Ovary (tissue), 9 donors: ENCODE data around the gene THAP11. TPM values are rescaled to one million over a fixed set of nuclear protein-coding genes. Genes with fewer than 3 reads are reported as not detected.

ENCODE experiments used
- DNase-seq, 5 donors: peaks; one replicate each; pipeline ENCODE4 v3.0.0-alpha.2; 2019 to 2020
- H3K27ac ChIP-seq, 2 donors: fragments of 200-600 bp; one replicate each; pipeline versions ENCODE4 v1.5.1 to v1.8.0; 2019 to 2022
- H3K27me3 ChIP-seq: fragments of 200-600 bp; one replicate; pipeline ENCODE4 v1.8.0; 2022
- H3K36me3 ChIP-seq: fragments of 200-600 bp; sonication (generic); one replicate; pipeline ENCODE4 v1.5.1; 2019
- H3K4me1 ChIP-seq: one replicate; pipeline ENCODE4 v1.8.1; 2013; ENCODE audit warnings: mild to moderate bottlenecking, moderate library complexity; ENCODE audit not compliant: insufficient read depth
- H3K4me3 ChIP-seq: fragments of 200-600 bp; sonication (generic); one replicate; pipeline ENCODE4 v1.5.1; 2017
- H3K9me3 ChIP-seq, 2 donors: fragments of 200-600 bp in 1 of 2; sonication (generic) in 1 of 2; one replicate each; pipeline versions ENCODE4 v1.5.1 to v1.8.1; 2013 to 2019; ENCODE audit warnings: mild to moderate bottlenecking in 1 of 2, moderate library complexity in 1 of 2
- CTCF ChIP-seq, 3 donors: fragments of 450-650 bp in 2 of 3; fragments of 200-600 bp in 1 of 3; IDR thresholded peaks; one replicate each; pipeline versions ENCODE4 v1.5.1 to v1.8.0; 2016 to 2022; ENCODE audit warnings: antibody characterized with exemption in 3 of 3, mild to moderate bottlenecking in 1 of 3
- EP300 ChIP-seq: sonication (generic); formaldehyde crosslinking; IDR thresholded peaks from one replicate; pipeline ENCODE4 v1.6.1; 2017; ENCODE audit warnings: antibody characterized with exemption
- POLR2A ChIP-seq: fragments of 450-650 bp; IDR thresholded peaks from one replicate; pipeline ENCODE4 v1.6.1; 2017; ENCODE audit warnings: antibody characterized with exemption, mild to moderate bottlenecking, moderate library complexity
- WGBS, 3 donors: extraction: QIAGEN DNeasy Blood & Tissue Kit in 1 of 3; methylation state at CpG; one replicate each; pipeline versions ENCODE4 v1.1.5 to v1.1.7; 2013 to 2017; 5-methylcytosine and 5-hydroxymethylcytosine counted together
- intact Hi-C, 4 donors: fragments of 100-400 bp; cut with DNase I; formaldehyde crosslinking; loops; one replicate each; pipeline versions ENCODE4 v1.11.0 to v1.15.1; 2022 to 2023
- polyA plus RNA-seq, 2 donors: library from polyadenylated mRNA; stranded (reverse); fragments of 200-250 nt in 1 of 2; fragments of 350-450 nt in 1 of 2; fragmentation: Illumina TruSeq in 1 of 2; extraction: RNeasy Lipid Tissue Mini Kit (QIAGEN cat#74804) in 1 of 2; gene quantifications; one replicate each; pipeline ENCODE4 v1.2.3, GENCODE V29; 2013 to 2014
- total RNA-seq, 7 donors: library from RNA; depleted of rRNA in 2 of 7; stranded (reverse); fragments of >200 nt in 2 of 7; fragmentation: NEBNext Ultra II Directional in 3 of 7; extraction: Animal tissue kit (Norgen Biotek cat#: 25700) in 3 of 7; gene quantifications; one replicate each; pipeline versions ENCODE4 v1.1.0 to v1.2.4, GENCODE V29; 2016 to 2023
- donor health status: DM: no; HTN: no; CAD: no; lungs with moderate emphysema.
- donor health status: DM: no; HTN: no; CAD: no.
- donor health status: Bipolar disorder and iron deficiency.
- donor health status: DM: yes; HTN: yes; CAD: no.
- donor health status: DM: no; HTN: no; CAD: no.
- donor health status: DM: yes; HTN: yes; CAD: no.

The THAP11 gene
- total and polyA plus RNA-seq, 9 donors = 17.3 to 59.7 (median 42.9) TPM

- Histone ChIP-seq H3K9me3 (no peaks in the 10 kb centered on the region), H3K27ac (no peak overlapping the region), H3K4me1 (peaks cover 6% of the 10 kb centered on the region), H3K27me3 (no peaks in the 10 kb centered on the region), H3K36me3 (no peaks in the 10 kb centered on the region), H3K4me3 (no peak overlapping the region)
- intact Hi-C loops = loop anchor here in 1 of 4 donors (10.0 kb wide), 1 partner anchor 127 kb away; no protein-coding TSS in a partner anchor
- TF ChIP-seq POLR2A = no peak
- no peak for TF ChIP-seq EP300
- no peak for TF ChIP-seq CTCF (IDR thresholded peaks at IDR 0.05)
- 96 to 100% (median 98%) methylated on average over 2 of the region's 2 CpGs for WGBS, 3 donors
- DNase-seq = no peak
Measured at GRCh38 chr16:67801883-67802282, 40.2 kb upstream of the THAP11 start.

GRCh38 chr16:67803894-67804293 is 38.2 kb upstream of the THAP11 start:
- DNase-seq = no peak
- no peak overlapping the region for H3K4me3 ChIP-seq
- H3K36me3 ChIP-seq = no peaks in the 10 kb centered on the region
- WGBS, 3 donors = 90 to 93% (median 93%) methylated on average over 3 of the region's 3 CpGs
- no peak overlapping the region for H3K27ac ChIP-seq
- no peaks in the 10 kb centered on the region for H3K27me3 ChIP-seq
- no peaks in the 10 kb centered on the region for H3K9me3 ChIP-seq
- H3K4me1 ChIP-seq = peaks cover 6% of the 10 kb centered on the region
- TF ChIP-seq POLR2A (no peak), EP300 (no peak), CTCF (IDR thresholded peaks at IDR 0.05) (no peak)
- intact Hi-C loops = loop anchor here in 1 of 4 donors (10.0 kb wide), 1 partner anchor 129 kb away; no protein-coding TSS in a partner anchor

GRCh38 chr16:67804853-67805542 is 37.1 kb upstream of the THAP11 start:
- intact Hi-C loops = loop anchor here in 1 of 4 donors (10.0 kb wide), 1 partner anchor 130 kb away; no protein-coding TSS in a partner anchor
- peak overlapping the region; percentile 100 for H3K4me3 ChIP-seq
- DNase-seq = no peak
- 76 to 90% (median 82%) methylated on average over 4 of the region's 4 CpGs for WGBS, 3 donors
- no peaks in the 10 kb centered on the region for H3K9me3 ChIP-seq
- no peaks in the 10 kb centered on the region for H3K27me3 ChIP-seq
- H3K27ac ChIP-seq = no peak overlapping the region
- TF ChIP-seq EP300 (no peak), POLR2A (no peak), CTCF (IDR thresholded peaks at IDR 0.05) (no peak)
- peaks cover 6% of the 10 kb centered on the region for H3K4me1 ChIP-seq
- H3K36me3 ChIP-seq = no peaks in the 10 kb centered on the region

- Histone ChIP-seq H3K4me1 (peaks cover 4% of the 10 kb centered on the region), H3K27ac (peak overlapping the region; percentile 29 to 71), H3K27me3 (no peaks in the 10 kb centered on the region), H3K36me3 (no peaks in the 10 kb centered on the region), H3K9me3 (no peaks in the 10 kb centered on the region), H3K4me3 (peak overlapping the region; percentile 100)
- DNase-seq = peak in 2 of 5 donors; percentile 39 to 54
- WGBS, 3 donors = 0 to 1% (median 1%) methylated on average over 26 of the region's 26 CpGs
- intact Hi-C loops = loop anchor here in 1 of 4 donors (10.0 kb wide), 1 partner anchor 131 kb away; no protein-coding TSS in a partner anchor
- TF ChIP-seq CTCF (IDR thresholded peaks at IDR 0.05) = peak in 1 of 3 donors; percentile 5
- no peak for TF ChIP-seq EP300
- TF ChIP-seq POLR2A = no peak
Measured at GRCh38 chr16:67805718-67806427, 36.2 kb upstream of the THAP11 start.
